ENCODE measurements around the gene UPK3BL1.
"Not testable (repeated sequence)": the region's sequence is repeated elsewhere in the genome, so short reads cannot be mapped to it uniquely, and the experiment has no call there.

DNA sequence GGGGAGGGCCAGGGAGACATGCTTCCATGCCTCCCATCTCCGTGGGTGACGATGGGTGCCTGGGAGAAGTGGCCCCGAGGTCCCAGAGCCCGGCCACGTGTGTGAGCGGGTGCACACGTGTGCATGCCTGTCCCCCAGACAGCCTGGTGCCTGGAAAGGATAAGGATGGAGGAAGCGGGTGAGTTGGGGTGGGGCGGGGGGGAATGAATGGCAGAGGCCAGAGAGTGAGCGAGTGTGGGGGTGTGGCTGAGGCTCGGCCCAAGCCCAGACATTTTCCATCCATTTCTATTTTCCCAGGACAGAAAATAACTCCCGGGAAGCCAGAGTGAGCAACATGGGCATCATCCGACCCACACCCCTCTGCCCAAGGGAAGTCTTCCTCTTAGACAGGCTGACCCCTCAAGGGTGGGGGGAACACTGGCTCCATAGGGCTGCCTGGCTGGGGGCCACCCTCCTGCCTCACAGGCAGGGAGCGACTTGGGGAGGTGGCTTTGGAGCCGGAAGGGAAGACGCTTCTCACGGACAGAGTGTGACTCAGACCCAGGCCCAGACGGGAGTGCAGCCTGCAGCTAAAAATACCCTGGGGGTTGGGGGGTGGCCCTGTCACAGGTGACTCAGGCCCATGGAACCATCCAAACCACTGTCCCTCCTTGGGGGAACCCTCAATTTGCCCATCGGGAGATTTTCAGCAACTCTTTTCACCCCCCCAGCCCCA is 38.0 kb downstream of the UPK3BL1 start:
- not testable (repeated sequence) for TF ChIP-seq POLR2A, POLR2AphosphoS5 (IDR thresholded peaks at IDR 0.05; ENCODE audit: low read depth, low read length)

Measured in GM12892 (cell line).